ENCODE data around the gene LRRC75A. TPM values are rescaled to one million over a fixed set of nuclear protein-coding genes. Genes with fewer than 3 reads are reported as not detected.

Gene LRRC75A
- total and polyA plus RNA-seq, 4 donors = 0.08 to 22.6 (median 0.37) TPM

- no peak overlapping the region for H3K4me3 ChIP-seq (ENCODE audit: low read depth in 1 of 3, low read length in 3 of 3)
- no peak overlapping the region for H3K27ac ChIP-seq (ENCODE audit: low read depth in 1 of 2, low read length in 2 of 2)
- TF ChIP-seq FOXA2 (IDR thresholded peaks at IDR 0.05) = no peak
- no peak for TF ChIP-seq TAF1 (conservative IDR thresholded peaks at IDR 0.05)
- TF ChIP-seq RXRA (IDR thresholded peaks at IDR 0.05) = no peak
- no peak for TF ChIP-seq JUND (IDR thresholded peaks at IDR 0.05)
- no peak for TF ChIP-seq HNF4A (conservative IDR thresholded peaks at IDR 0.05)
- no peak for TF ChIP-seq HNF4G (IDR thresholded peaks at IDR 0.05)
- TF ChIP-seq EGR1 (IDR thresholded peaks at IDR 0.05; ENCODE audit: low read depth in 2 of 2) = no peak
- TF ChIP-seq NR2F2 (IDR thresholded peaks at IDR 0.05) = no peak
- no peak for TF ChIP-seq FOXA1 (IDR thresholded peaks at IDR 0.05)
- no peak for TF ChIP-seq CTCF (IDR thresholded peaks at IDR 0.05; ENCODE audit: low read depth, low read length, missing input control)
- TF ChIP-seq RAD21 (IDR thresholded peaks at IDR 0.05) = no peak
- no peaks in the 10 kb centered on the region for H3K27me3 ChIP-seq (ENCODE audit: control insufficient read depth in 4 of 4, insufficient read depth in 4 of 4, low read length in 3 of 4)
- no peak overlapping the region for H3K9ac ChIP-seq (ENCODE audit: low read depth in 1 of 2, low read length in 2 of 2)
- DNase-seq (ENCODE audit: low spot score) = no peak
- 89% methylated on average over 7 of the region's 7 CpGs for WGBS
- H3K36me3 ChIP-seq (ENCODE audit: control insufficient read depth in 4 of 4, insufficient read depth in 3 of 4, low read depth in 1 of 4, low read length in 3 of 4) = no peaks in the 10 kb centered on the region
- H3K9me3 ChIP-seq (ENCODE audit: control insufficient read depth in 4 of 4, low read length in 3 of 4) = no peaks in the 10 kb centered on the region
- peaks cover 0 to 6% (median 3%) of the 10 kb centered on the region in 4 donors for H3K4me1 ChIP-seq (ENCODE audit: control insufficient read depth in 4 of 4, insufficient read depth in 4 of 4, low read length in 3 of 4)
These were observed 25.5 kb upstream of the LRRC75A start for GRCh38 chr17:16517477-16517876.

GRCh38 chr17:16516594-16517051, 24.6 kb upstream of the LRRC75A start:
- 46% methylated on average over 16 of the region's 16 CpGs for WGBS
- Histone ChIP-seq H3K9ac (ENCODE audit: low read depth in 1 of 2, low read length in 2 of 2) (no peak overlapping the region), H3K4me1 (ENCODE audit: control insufficient read depth in 4 of 4, insufficient read depth in 4 of 4, low read length in 3 of 4) (peaks cover 0 to 6% (median 3%) of the 10 kb centered on the region in 4 donors), H3K27me3 (ENCODE audit: control insufficient read depth in 4 of 4, insufficient read depth in 4 of 4, low read length in 3 of 4) (no peaks in the 10 kb centered on the region), H3K9me3 (ENCODE audit: control insufficient read depth in 4 of 4, low read length in 3 of 4) (no peaks in the 10 kb centered on the region), H3K27ac (ENCODE audit: low read depth in 1 of 2, low read length in 2 of 2) (no peak overlapping the region), H3K36me3 (ENCODE audit: control insufficient read depth in 4 of 4, insufficient read depth in 3 of 4, low read depth in 1 of 4, low read length in 3 of 4) (no peaks in the 10 kb centered on the region), H3K4me3 (ENCODE audit: low read depth in 1 of 3, low read length in 3 of 3) (no peak overlapping the region)
- DNase-seq (ENCODE audit: low spot score) = no peak
- no peak for TF ChIP-seq MAX (IDR thresholded peaks at IDR 0.05)
- TF ChIP-seq ATF3 (IDR thresholded peaks at IDR 0.05) = no peak
- TF ChIP-seq JUND (IDR thresholded peaks at IDR 0.05) = peak in 1 of 2 donors; percentile 27
- no peak for TF ChIP-seq FOXA2 (IDR thresholded peaks at IDR 0.05)
- no peak for TF ChIP-seq HNF4A (conservative IDR thresholded peaks at IDR 0.05)
- TF ChIP-seq GABPA (IDR thresholded peaks at IDR 0.05 in 1 of 2, conservative IDR thresholded peaks at IDR 0.05 in 1 of 2) = no peak
- TF ChIP-seq CTCF (IDR thresholded peaks at IDR 0.05; ENCODE audit: low read depth, low read length, missing input control) = no peak

- Histone ChIP-seq H3K4me3 (ENCODE audit: low read depth in 1 of 3, low read length in 3 of 3) (no peak overlapping the region), H3K36me3 (ENCODE audit: control insufficient read depth in 4 of 4, insufficient read depth in 3 of 4, low read depth in 1 of 4, low read length in 3 of 4) (no peaks in the 10 kb centered on the region), H3K9ac (ENCODE audit: low read depth in 1 of 2, low read length in 2 of 2) (no peak overlapping the region), H3K9me3 (ENCODE audit: control insufficient read depth in 4 of 4, low read length in 3 of 4) (no peaks in the 10 kb centered on the region), H3K27ac (ENCODE audit: low read depth in 1 of 2, low read length in 2 of 2) (no peak overlapping the region), H3K27me3 (ENCODE audit: control insufficient read depth in 4 of 4, insufficient read depth in 4 of 4, low read length in 3 of 4) (no peaks in the 10 kb centered on the region), H3K4me1 (ENCODE audit: control insufficient read depth in 4 of 4, insufficient read depth in 4 of 4, low read length in 3 of 4) (peaks cover 0 to 3% (median 1%) of the 10 kb centered on the region in 4 donors)
- DNase-seq (ENCODE audit: low spot score) = no peak
- TF ChIP-seq MAX (IDR thresholded peaks at IDR 0.05) (no peak), CTCF (IDR thresholded peaks at IDR 0.05; ENCODE audit: low read depth, low read length, missing input control) (no peak), RAD21 (IDR thresholded peaks at IDR 0.05) (no peak), TAF1 (conservative IDR thresholded peaks at IDR 0.05) (no peak), ATF3 (IDR thresholded peaks at IDR 0.05) (no peak), HNF4A (conservative IDR thresholded peaks at IDR 0.05) (no peak), ZBTB33 (IDR thresholded peaks at IDR 0.05) (no peak), NR2F2 (IDR thresholded peaks at IDR 0.05) (no peak), SP1 (IDR thresholded peaks at IDR 0.05) (no peak), FOXA1 (IDR thresholded peaks at IDR 0.05) (no peak), HNF4G (IDR thresholded peaks at IDR 0.05) (no peak)
- 92% methylated on average over 4 of the region's 4 CpGs for WGBS
These were observed 23.9 kb upstream of the LRRC75A start for GRCh38 chr17:16515933-16516332.
